Measurements from ENCODE around the gene FAT2.

DNA sequence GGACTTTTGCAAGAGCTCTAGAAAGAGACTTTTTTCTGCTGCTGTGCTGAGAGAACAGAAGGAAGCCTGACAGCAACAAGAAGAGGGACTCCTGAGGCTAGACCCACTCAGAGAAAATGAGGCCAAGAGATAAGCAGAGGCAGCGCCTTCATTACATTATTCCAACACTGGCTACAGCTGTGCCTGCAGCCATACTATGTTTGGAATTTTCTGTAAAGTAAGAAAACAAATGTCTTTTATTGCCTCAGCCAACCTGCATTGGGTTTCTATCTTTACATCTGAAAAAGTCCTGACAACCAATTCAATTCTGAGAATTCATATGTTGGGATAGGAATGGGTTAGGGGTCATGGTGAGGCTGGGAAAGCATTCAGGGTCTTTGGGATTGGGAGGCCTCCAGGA, 33.7 kb downstream of the FAT2 start:
- TF ChIP-seq, protein P1, sequence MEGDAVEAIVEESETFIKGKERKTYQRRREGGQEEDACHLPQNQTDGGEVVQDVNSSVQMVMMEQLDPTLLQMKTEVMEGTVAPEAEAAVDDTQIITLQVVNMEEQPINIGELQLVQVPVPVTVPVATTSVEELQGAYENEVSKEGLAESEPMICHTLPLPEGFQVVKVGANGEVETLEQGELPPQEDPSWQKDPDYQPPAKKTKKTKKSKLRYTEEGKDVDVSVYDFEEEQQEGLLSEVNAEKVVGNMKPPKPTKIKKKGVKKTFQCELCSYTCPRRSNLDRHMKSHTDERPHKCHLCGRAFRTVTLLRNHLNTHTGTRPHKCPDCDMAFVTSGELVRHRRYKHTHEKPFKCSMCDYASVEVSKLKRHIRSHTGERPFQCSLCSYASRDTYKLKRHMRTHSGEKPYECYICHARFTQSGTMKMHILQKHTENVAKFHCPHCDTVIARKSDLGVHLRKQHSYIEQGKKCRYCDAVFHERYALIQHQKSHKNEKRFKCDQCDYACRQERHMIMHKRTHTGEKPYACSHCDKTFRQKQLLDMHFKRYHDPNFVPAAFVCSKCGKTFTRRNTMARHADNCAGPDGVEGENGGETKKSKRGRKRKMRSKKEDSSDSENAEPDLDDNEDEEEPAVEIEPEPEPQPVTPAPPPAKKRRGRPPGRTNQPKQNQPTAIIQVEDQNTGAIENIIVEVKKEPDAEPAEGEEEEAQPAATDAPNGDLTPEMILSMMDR (IDR thresholded peaks at IDR 0.05 in 2 of 3, conservative IDR thresholded peaks at IDR 0.05 in 1 of 3; ENCODE audit: control insufficient read depth in 2 of 3, extremely low read depth in 1 of 3, insufficient read depth in 1 of 3, low read depth in 3 of 3, low read length in 3 of 3) = no peak
- TF ChIP-seq ZNF274 (IDR thresholded peaks at IDR 0.05; ENCODE audit: insufficient read depth, insufficient read length) (no peak), BACH1 (IDR thresholded peaks at IDR 0.05; ENCODE audit: borderline replicate concordance) (no peak), POLR2A (IDR thresholded peaks at IDR 0.05; ENCODE audit: low read depth, low read length) (no peak), TAF1 (IDR thresholded peaks at IDR 0.05; ENCODE audit: borderline replicate concordance, low read depth, low read length) (no peak), NFYB (IDR thresholded peaks at IDR 0.05; ENCODE audit: insufficient read depth, low read depth, low read length) (no peak), POLR2AphosphoS5 (IDR thresholded peaks at IDR 0.05; ENCODE audit: low read length) (no peak), TARDBP (IDR thresholded peaks at IDR 0.05; ENCODE audit: borderline replicate concordance) (no peak)
- TF ChIP-seq, protein P2, sequence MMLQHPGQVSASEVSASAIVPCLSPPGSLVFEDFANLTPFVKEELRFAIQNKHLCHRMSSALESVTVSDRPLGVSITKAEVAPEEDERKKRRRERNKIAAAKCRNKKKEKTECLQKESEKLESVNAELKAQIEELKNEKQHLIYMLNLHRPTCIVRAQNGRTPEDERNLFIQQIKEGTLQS (IDR thresholded peaks at IDR 0.05; ENCODE audit: borderline replicate concordance, extremely low read depth, low read depth, low read length) = no peak
- TF ChIP-seq, protein P3, sequence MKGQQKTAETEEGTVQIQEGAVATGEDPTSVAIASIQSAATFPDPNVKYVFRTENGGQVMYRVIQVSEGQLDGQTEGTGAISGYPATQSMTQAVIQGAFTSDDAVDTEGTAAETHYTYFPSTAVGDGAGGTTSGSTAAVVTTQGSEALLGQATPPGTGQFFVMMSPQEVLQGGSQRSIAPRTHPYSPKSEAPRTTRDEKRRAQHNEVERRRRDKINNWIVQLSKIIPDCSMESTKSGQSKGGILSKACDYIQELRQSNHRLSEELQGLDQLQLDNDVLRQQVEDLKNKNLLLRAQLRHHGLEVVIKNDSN (IDR thresholded peaks at IDR 0.05; ENCODE audit: borderline replicate concordance, extremely low read length, insufficient read depth, low read depth, low read length) = no peak
